Measurements from ENCODE around the gene THADA. TPM values are rescaled to one million over a fixed set of nuclear protein-coding genes. Genes with fewer than 3 reads are reported as not detected.

The THADA gene
- total RNA-seq, 3 donors from 2014 or later (not counting 1 experiment from before 2014, with no cell fraction given), result 34.1 to 35.7 (median 35.3) TPM

GRCh38 chr2:43331422-43331821, 264.4 kb downstream of the THADA start:
- intact Hi-C loops (cut with micrococcal nuclease), result no loop called here
- no peak overlapping the region for H3K27ac ChIP-seq (ENCODE audit: low read length)
- 100% methylated on average over 1 of the region's 1 CpG for WGBS (ENCODE audit: insufficient coverage)
- H3K9me3 ChIP-seq (ENCODE audit: control insufficient read depth, insufficient read depth, low read length), result no peaks in the 10 kb centered on the region
- TF ChIP-seq, protein P1, sequence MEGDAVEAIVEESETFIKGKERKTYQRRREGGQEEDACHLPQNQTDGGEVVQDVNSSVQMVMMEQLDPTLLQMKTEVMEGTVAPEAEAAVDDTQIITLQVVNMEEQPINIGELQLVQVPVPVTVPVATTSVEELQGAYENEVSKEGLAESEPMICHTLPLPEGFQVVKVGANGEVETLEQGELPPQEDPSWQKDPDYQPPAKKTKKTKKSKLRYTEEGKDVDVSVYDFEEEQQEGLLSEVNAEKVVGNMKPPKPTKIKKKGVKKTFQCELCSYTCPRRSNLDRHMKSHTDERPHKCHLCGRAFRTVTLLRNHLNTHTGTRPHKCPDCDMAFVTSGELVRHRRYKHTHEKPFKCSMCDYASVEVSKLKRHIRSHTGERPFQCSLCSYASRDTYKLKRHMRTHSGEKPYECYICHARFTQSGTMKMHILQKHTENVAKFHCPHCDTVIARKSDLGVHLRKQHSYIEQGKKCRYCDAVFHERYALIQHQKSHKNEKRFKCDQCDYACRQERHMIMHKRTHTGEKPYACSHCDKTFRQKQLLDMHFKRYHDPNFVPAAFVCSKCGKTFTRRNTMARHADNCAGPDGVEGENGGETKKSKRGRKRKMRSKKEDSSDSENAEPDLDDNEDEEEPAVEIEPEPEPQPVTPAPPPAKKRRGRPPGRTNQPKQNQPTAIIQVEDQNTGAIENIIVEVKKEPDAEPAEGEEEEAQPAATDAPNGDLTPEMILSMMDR (IDR thresholded peaks at IDR 0.05), result no peak
- H3K9me3 Mint-ChIP-seq, result no peaks in the 10 kb centered on the region
- peaks cover 0 to 13% of the 10 kb centered on the region in 2 donors for H3K4me1 Mint-ChIP-seq
- no peak overlapping the region for H3K4me3 Mint-ChIP-seq
- no peak overlapping the region for H3K27ac Mint-ChIP-seq
- H3K4me1 ChIP-seq (ENCODE audit: control insufficient read depth, insufficient read depth, low read length), result no peaks in the 10 kb centered on the region
- H3K36me3 ChIP-seq (ENCODE audit: control insufficient read depth, insufficient read depth, low read length), result peaks cover 2% of the 10 kb centered on the region
- no peak overlapping the region for H3K4me3 ChIP-seq (ENCODE audit: low read length)
- ATAC-seq, result no peak
- no peaks in the 10 kb centered on the region for H3K27me3 ChIP-seq (ENCODE audit: control insufficient read depth, insufficient read depth, low read length)
- no peaks in the 10 kb centered on the region for H3K27me3 Mint-ChIP-seq (ENCODE audit: low read depth in 2 of 2)
- no peak for DNase-seq
- H3K36me3 Mint-ChIP-seq, result no peaks in the 10 kb centered on the region

- Histone ChIP-seq H3K27ac (ENCODE audit: low read length) (no peak overlapping the region), H3K27me3 (ENCODE audit: control insufficient read depth, insufficient read depth, low read length) (no peaks in the 10 kb centered on the region), H3K4me1 (ENCODE audit: control insufficient read depth, insufficient read depth, low read length) (no peaks in the 10 kb centered on the region), H3K4me3 (ENCODE audit: low read length) (no peak overlapping the region), H3K36me3 (ENCODE audit: control insufficient read depth, insufficient read depth, low read length) (peaks cover 2% of the 10 kb centered on the region), H3K9me3 (ENCODE audit: control insufficient read depth, insufficient read depth, low read length) (no peaks in the 10 kb centered on the region)
- ATAC-seq, result no peak
- Mint-ChIP-seq H3K4me1 (peaks cover 0 to 13% of the 10 kb centered on the region in 2 donors), H3K36me3 (no peaks in the 10 kb centered on the region), H3K27ac (no peak overlapping the region), H3K9me3 (peaks cover 0 to 2% of the 10 kb centered on the region in 2 donors), H3K4me3 (no peak overlapping the region), H3K27me3 (ENCODE audit: low read depth in 2 of 2) (no peaks in the 10 kb centered on the region)
- DNase-seq, result no peak
- TF ChIP-seq, protein P1 (IDR thresholded peaks at IDR 0.05), result no peak
- WGBS (ENCODE audit: insufficient coverage), result 85% methylated on average over 5 of the region's 5 CpGs
- intact Hi-C loops (cut with micrococcal nuclease), result no loop called here
Observed at GRCh38 chr2:43329637-43330036, 266.2 kb downstream of the THADA start.

GRCh38 chr2:43328832-43329231, 267.0 kb downstream of the THADA start:
- Mint-ChIP-seq H3K4me3 (no peak overlapping the region), H3K27ac (no peak overlapping the region), H3K27me3 (ENCODE audit: low read depth in 2 of 2) (no peaks in the 10 kb centered on the region), H3K9me3 (peaks cover 0 to 2% of the 10 kb centered on the region in 2 donors), H3K36me3 (no peaks in the 10 kb centered on the region), H3K4me1 (peaks cover 0 to 10% of the 10 kb centered on the region in 2 donors)
- Histone ChIP-seq H3K27me3 (ENCODE audit: control insufficient read depth, insufficient read depth, low read length) (no peaks in the 10 kb centered on the region), H3K36me3 (ENCODE audit: control insufficient read depth, insufficient read depth, low read length) (peaks cover 2% of the 10 kb centered on the region), H3K4me3 (ENCODE audit: low read length) (no peak overlapping the region), H3K4me1 (ENCODE audit: control insufficient read depth, insufficient read depth, low read length) (no peaks in the 10 kb centered on the region), H3K27ac (ENCODE audit: low read length) (no peak overlapping the region), H3K9me3 (ENCODE audit: control insufficient read depth, insufficient read depth, low read length) (no peaks in the 10 kb centered on the region)
- ATAC-seq, result no peak
- intact Hi-C loops (cut with micrococcal nuclease), result no loop called here
- TF ChIP-seq, protein P1 (IDR thresholded peaks at IDR 0.05), result no peak
- 97% methylated on average over 3 of the region's 3 CpGs for WGBS (ENCODE audit: insufficient coverage)
- no peak for DNase-seq

DNA sequence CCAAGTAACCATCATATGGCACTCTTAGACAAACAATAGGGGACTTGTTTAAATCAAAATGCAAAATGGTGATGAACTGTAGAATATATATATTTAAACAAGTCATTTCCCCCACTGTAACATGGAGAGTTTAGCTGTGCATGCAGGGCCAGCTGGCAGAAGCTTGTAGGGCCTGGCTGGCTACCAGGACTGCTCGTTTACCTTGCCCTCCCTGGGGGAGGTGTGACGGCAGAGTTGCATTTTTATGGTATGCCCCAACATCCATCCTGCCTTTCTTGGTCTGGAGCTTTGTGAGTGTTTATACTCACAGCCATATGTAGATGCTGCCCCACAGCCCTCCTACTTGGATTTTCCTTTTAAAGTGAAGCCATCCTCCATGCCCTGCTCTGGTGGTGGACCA, 267.7 kb downstream of the THADA start:
- H3K36me3 Mint-ChIP-seq, result no peaks in the 10 kb centered on the region
- H3K27me3 Mint-ChIP-seq (ENCODE audit: low read depth in 2 of 2), result no peaks in the 10 kb centered on the region
- H3K9me3 Mint-ChIP-seq, result peaks cover 0 to 2% of the 10 kb centered on the region in 2 donors
- 100% methylated on average over 2 of the region's 2 CpGs for WGBS (ENCODE audit: insufficient coverage)
- H3K27me3 ChIP-seq (ENCODE audit: control insufficient read depth, insufficient read depth, low read length), result no peaks in the 10 kb centered on the region
- H3K27ac Mint-ChIP-seq, result no peak overlapping the region
- no peaks in the 10 kb centered on the region for H3K4me1 ChIP-seq (ENCODE audit: control insufficient read depth, insufficient read depth, low read length)
- H3K36me3 ChIP-seq (ENCODE audit: control insufficient read depth, insufficient read depth, low read length), result peaks cover 2% of the 10 kb centered on the region
- no peak for DNase-seq
- no peak for ATAC-seq
- no peaks in the 10 kb centered on the region for H3K9me3 ChIP-seq (ENCODE audit: control insufficient read depth, insufficient read depth, low read length)
- no peak overlapping the region for H3K4me3 Mint-ChIP-seq
- intact Hi-C loops (cut with micrococcal nuclease), result no loop called here
- TF ChIP-seq, protein P1 (IDR thresholded peaks at IDR 0.05), result no peak
- no peak overlapping the region for H3K27ac ChIP-seq (ENCODE audit: low read length)
- H3K4me1 Mint-ChIP-seq, result peaks cover 0 to 6% of the 10 kb centered on the region in 2 donors
- H3K4me3 ChIP-seq (ENCODE audit: low read length), result no peak overlapping the region

Data from natural killer cell (primary cell).